AG04450 (cell line): Measurements from ENCODE around the gene ACTR10. TPM values are rescaled to one million over a fixed set of nuclear protein-coding genes. Genes with fewer than 3 reads are reported as not detected.

Source experiments
- CTCF ChIA-PET: fragments of 300-600, 350-600 bp; formaldehyde crosslinking; extraction: SDS; loops from one replicate; lab custom pipeline; 2022; ENCODE audit warnings: antibody characterized with exemption, inconsistent platforms; lab: Charles Lee
- POLR2A ChIA-PET: fragments of 350-600 bp; formaldehyde crosslinking; extraction: SDS; loops from one replicate; lab custom pipeline; 2021; ENCODE audit warnings: antibody characterized with exemption, inconsistent platforms; lab: Yijun Ruan, JAX
- DNase-seq: peaks from one replicate; pipeline ENCODE4 v3.0.0-alpha.2; 2011; ENCODE audit warnings: low read depth, low spot score
- H3K27ac ChIP-seq: one replicate; pipeline ENCODE4 v1.5.1; 2012; ENCODE audit warnings: low read depth, low read length, control low read depth
- H3K27me3 ChIP-seq: one replicate; pipeline ENCODE4 v1.6.0; 2012; ENCODE audit warnings: low read length; ENCODE audit not compliant: control insufficient read depth, insufficient read depth
- H3K4me3 ChIP-seq: 2 replicates; pipeline ENCODE4 v1.5.1; 2011; ENCODE audit warnings: mild to moderate bottlenecking, low read depth, low read length, control low read depth
- H3K9me3 ChIP-seq: 2 replicates; pipeline ENCODE4 v1.5.1; 2012; ENCODE audit warnings: low read length; ENCODE audit not compliant: control insufficient read depth, insufficient read depth
- polyA plus RNA-seq: library from polyadenylated mRNA; depleted of rRNA; stranded (reverse); fragments of >200 nt; gene quantifications from 2 replicates; pipeline ENCODE4 v1.2.3, GENCODE V29; 2011
- TF ChIP-seq, protein P1 (sequence below): IDR thresholded peaks from 2 replicates; pipeline ENCODE4 v1.5.1; 2011; ENCODE audit warnings: low read depth, low read length, control low read depth, inconsistent platforms

ACTR10 gene
- polyA plus RNA-seq, 1 experiment, result 142 TPM

DNA sequence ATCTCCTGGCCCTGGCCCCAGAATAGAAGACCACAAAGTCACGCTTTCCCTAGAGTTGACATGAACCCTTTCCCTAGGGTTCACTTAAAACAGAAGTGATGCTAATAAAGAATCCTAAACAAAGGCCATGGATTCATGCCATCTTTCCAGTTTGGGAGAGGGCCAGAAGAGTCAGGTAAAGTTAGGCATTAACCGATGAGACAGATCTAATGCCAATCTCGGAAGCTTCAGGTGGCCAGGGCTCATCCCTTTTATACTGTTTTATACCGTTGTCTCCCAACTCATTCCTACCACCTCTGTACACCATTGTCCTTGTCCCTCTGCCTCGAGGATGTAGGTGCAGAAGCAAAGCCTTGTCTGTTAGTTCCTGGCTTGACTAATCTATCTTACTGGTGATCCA lies 22.8 kb upstream of the ACTR10 start:
- ChIA-PET POLR2A (interaction anchor here (0.6 kb wide), 1 partner anchor 24 kb away, joined by 13 read pairs; no protein-coding TSS in a partner anchor), CTCF (interaction anchor here (1.2 kb wide), 1 partner anchor 10 kb away, joined by 3 read pairs; no protein-coding TSS in a partner anchor)
- TF ChIP-seq, protein P1, sequence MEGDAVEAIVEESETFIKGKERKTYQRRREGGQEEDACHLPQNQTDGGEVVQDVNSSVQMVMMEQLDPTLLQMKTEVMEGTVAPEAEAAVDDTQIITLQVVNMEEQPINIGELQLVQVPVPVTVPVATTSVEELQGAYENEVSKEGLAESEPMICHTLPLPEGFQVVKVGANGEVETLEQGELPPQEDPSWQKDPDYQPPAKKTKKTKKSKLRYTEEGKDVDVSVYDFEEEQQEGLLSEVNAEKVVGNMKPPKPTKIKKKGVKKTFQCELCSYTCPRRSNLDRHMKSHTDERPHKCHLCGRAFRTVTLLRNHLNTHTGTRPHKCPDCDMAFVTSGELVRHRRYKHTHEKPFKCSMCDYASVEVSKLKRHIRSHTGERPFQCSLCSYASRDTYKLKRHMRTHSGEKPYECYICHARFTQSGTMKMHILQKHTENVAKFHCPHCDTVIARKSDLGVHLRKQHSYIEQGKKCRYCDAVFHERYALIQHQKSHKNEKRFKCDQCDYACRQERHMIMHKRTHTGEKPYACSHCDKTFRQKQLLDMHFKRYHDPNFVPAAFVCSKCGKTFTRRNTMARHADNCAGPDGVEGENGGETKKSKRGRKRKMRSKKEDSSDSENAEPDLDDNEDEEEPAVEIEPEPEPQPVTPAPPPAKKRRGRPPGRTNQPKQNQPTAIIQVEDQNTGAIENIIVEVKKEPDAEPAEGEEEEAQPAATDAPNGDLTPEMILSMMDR, result no peak
- Histone ChIP-seq H3K4me3 (no peak overlapping the region), H3K27me3 (no peaks in the 10 kb centered on the region), H3K27ac (no peak overlapping the region), H3K9me3 (no peaks in the 10 kb centered on the region)
- no peak for DNase-seq

DNA sequence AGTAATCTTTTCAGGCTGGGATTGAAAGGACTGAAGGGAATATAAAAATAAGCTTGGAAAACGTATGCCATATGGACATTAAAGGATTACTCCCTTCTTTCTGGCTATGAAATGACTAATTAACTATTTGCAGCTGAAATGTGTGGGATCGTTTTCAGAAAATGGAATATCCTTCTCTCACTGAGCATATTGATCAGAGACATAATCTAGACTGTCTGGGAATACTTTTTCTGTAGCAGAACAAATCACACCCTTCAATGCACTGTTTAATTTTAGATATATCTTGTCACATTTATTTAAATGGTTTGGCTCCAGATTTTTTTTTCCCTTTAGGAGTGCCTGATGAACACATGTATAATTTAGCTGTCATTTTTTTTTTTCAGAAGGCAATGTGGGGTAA lies 10.8 kb upstream of the ACTR10 start:
- Histone ChIP-seq H3K9me3 (no peaks in the 10 kb centered on the region), H3K27me3 (peaks cover 12% of the 10 kb centered on the region), H3K27ac (no peak overlapping the region), H3K4me3 (no peak overlapping the region)
- TF ChIP-seq, protein P1, result no peak
- CTCF ChIA-PET, result no interaction called here
- no peak for DNase-seq
- POLR2A ChIA-PET, result no interaction called here

DNA sequence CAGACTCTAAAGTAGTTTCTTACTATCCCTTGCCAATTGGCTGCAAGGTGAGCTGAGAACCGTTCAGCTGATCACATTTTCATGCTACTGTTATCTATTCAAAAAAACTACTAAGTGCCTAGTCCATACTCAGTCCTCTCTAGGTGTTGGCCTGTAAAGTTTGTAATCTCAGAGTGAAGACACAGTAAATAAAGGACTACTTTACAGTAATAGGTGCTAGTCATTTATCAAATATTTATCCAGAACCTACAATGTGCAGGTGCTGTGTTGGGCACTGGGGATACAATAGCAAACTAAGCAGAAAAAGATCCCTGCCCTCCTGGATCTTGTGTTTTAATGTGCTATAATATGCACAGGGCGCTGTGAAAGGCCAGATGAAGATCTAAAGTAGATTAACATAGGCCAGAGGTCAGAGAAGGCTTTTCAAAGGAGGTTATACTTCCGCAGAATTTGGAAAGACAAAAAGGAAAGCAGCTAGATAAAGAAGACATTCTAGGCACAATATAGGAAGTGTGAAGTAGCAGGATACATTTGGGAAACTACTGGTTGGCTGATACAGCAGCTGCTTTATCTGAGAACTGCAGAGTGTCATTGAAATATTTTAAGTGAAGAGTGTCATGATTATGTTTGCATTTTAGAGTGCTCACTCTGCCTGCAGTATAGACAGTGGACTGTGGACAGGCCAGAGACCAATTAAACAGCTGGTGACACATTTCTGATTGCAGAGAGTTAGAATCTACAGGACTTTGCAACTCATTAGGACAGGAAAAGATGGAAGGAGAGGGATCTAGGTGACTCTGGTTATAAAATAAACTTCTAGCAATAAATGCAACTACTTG lies 8.0 kb upstream of the ACTR10 start:
- Histone ChIP-seq H3K4me3 (no peak overlapping the region), H3K9me3 (no peaks in the 10 kb centered on the region), H3K27ac (no peak overlapping the region), H3K27me3 (peaks cover 12% of the 10 kb centered on the region)
- CTCF ChIA-PET, result interaction anchor here (0.5 to 2.1 kb wide), 2 partner anchors 84 to 767 kb away, joined by 3 to 5 read pairs; no protein-coding TSS in a partner anchor
- POLR2A ChIA-PET, result no interaction called here
- DNase-seq, result no peak
- TF ChIP-seq, protein P1, result no peak

DNA sequence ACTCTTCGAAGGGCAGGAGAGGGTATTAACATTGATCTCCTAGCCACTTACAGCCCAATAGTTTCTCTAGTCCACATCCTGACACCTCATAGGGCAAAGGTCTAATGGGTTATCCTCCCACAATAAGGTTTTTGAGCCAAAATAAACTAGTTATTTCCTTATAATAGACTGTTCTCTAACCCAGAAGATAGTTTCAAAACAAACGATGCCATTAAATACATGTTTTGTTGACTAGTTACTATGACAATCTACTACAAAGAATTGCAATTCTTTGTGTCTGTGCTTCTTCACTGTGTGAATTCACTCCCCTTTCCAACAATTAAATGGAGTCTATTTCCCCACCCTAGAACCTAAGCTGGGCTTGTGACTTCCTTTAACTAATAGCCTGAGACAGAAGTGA lies 6.4 kb upstream of the ACTR10 start:
- TF ChIP-seq, protein P1, result no peak
- POLR2A ChIA-PET, result no interaction called here
- Histone ChIP-seq H3K27ac (no peak overlapping the region), H3K27me3 (peaks cover 12% of the 10 kb centered on the region), H3K9me3 (no peaks in the 10 kb centered on the region), H3K4me3 (no peak overlapping the region)
- DNase-seq, result no peak
- CTCF ChIA-PET, result no interaction called here

DNA sequence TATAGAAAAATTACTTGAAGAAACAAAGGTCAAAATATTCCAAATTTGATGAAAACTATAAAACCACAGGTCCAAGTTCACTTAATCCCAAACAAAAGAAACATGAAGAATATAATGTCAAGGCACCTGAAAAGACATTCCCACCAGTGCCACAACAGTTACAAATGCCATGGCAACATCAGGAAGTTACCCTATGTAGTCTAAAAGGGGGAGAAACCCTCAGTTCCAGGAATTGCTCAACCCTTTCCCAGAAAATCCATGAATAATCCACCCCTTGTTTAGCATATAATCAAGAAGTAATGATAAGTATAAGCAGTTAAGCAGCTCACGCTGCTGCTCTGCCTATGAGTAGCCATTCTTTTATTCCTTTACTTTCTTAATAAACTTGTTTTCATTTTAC lies 3.8 kb upstream of the ACTR10 start:
- no peaks in the 10 kb centered on the region; the same call in 1 of the 2 replicates for H3K9me3 ChIP-seq
- CTCF ChIA-PET, result interaction anchor here (0.7 to 0.8 kb wide), 2 partner anchors 90 to 197 kb away, joined by 3 read pairs; no protein-coding TSS in a partner anchor
- TF ChIP-seq, protein P1, result no peak
- peaks cover 12% of the 10 kb centered on the region for H3K27me3 ChIP-seq
- no peak overlapping the region for H3K4me3 ChIP-seq
- H3K27ac ChIP-seq, result no peak overlapping the region
- no peak for DNase-seq
- POLR2A ChIA-PET, result no interaction called here
